ENCODE measurements around the gene VWF. TPM values are rescaled to one million over a fixed set of nuclear protein-coding genes. Genes with fewer than 3 reads are reported as not detected.

VWF gene
- total and polyA plus RNA-seq, 2 of the 13 experiments (the other 11 are each of a cell fraction or from before 2014, with no cell fraction given) = 0.20 to 0.25 TPM

DNA sequence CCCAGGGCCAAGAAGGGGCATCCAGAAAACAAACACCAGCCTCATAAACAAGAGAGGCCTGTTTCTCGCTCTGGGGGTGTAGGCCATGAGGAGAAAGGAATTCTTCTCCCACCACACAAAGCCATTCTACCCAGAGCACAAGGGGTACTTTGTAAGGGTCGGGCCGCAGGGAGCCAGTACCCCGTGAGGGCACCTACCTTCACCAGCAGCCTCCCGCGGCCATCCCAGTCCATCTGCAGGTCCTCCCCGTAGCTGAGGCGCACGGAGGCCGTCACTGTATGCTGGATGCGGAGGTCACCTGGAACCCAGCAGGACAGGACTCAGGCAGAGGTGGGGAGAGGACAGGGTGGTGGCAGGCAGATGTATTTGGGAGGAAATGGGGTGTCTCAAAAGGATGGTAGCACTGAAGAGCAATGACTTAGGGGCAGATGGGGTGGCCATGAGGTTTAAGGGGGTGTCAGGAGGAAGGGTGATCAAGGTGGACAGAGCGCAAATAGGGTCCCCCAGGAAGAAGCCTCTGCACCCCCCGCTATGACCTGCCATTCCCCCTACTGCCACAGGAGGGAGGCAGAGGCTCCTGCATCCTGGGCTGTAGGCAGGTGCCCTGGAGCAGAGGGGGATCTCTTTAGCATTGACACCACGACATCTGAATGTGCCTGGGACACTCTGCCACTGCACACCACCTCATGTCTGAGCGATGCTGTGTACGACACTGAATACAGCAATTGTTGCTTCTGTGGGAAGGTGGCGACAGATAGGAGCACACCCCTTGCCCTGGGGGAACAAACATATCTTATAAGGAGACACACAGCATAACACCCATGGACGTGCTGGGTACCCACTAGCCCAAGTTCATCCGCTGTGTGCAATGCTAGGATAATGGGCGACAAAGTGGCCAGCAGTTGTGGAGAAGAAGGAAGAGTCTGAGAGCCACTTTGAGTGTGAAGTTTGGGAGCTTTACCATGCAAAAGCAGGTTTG lies 61.4 kb downstream of the VWF start (continued):
- TF ChIP-seq, protein P1, sequence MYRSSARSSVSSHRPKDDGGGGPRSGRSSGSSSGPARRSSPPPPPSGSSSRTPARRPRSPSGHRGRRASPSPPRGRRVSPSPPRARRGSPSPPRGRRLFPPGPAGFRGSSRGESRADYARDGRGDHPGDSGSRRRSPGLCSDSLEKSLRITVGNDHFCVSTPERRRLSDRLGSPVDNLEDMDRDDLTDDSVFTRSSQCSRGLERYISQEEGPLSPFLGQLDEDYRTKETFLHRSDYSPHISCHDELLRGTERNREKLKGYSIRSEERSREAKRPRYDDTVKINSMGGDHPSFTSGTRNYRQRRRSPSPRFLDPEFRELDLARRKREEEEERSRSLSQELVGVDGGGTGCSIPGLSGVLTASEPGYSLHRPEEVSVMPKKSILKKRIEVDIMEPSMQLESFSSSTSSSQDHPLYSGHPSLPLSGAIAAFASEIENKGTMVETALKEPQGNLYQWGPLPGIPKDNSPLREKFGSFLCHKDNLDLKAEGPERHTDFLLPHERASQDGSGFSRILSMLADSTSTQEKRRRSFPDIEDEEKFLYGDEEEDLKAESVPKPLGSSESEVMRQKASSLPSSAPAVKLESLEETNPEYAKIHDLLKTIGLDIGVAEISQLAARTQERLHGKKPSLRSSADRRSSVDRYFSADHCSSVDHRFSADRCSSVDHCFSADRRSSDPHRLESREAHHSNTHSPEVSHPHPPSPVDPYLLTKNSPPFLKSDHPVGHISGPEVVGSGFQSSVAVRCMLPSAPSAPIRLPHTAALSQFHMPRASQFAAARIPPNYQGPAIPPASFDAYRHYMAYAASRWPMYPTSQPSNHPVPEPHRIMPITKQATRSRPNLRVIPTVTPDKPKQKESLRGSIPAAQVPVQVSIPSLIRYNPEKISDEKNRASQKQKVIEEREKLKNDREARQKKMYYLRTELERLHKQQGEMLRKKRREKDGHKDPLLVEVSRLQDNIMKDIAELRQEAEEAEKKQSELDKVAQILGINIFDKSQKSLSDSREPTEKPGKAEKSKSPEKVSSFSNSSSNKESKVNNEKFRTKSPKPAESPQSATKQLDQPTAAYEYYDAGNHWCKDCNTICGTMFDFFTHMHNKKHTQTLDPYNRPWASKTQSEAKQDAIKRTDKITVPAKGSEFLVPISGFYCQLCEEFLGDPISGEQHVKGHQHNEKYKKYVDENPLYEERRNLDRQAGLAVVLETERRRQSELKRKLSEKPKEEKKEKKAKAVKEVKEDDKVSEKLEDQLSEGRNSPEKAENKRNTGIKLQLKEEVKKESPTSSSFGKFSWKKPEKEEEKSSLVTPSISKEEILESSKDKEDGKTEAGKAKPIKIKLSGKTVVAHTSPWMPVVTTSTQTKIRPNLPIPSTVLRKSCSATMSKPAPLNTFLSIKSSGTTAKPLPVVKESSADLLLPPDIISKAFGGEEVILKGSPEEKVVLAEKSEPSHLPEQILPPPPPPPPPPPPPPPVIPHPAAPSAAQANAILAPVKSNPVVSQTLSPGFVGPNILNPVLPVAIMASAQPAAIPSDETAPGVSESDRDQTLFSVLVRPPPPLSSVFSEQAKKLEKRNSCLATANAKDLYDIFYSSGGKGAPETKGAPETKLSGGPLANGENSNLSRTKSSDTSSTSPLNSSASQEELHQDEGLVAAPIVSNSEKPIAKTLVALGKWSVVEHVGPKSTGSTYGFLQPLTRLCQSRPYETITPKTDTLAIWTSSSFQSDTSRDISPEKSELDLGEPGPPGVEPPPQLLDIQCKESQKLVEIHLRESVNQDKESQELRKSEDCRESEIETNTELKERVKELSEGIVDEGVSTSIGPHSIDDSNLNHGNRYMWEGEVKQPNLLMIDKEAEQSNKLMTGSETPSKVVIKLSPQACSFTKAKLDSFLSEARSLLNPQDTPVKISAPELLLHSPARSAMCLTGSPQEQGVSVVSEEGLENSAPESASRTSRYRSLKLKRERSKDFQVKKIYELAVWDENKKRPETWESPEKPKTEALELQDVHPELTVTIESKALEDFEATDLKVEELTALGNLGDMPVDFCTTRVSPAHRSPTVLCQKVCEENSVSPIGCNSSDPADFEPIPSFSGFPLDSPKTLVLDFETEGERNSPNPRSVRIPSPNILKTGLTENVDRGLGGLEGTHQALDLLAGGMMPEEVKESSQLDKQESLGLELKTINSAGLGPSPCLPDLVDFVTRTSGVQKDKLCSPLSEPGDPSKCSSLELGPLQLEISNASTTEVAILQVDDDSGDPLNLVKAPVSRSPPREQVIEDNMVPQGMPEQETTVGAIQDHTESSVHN (CRISPR knock-in tag; IDR thresholded peaks at IDR 0.05) = no peak
- TF ChIP-seq HES4 (CRISPR knock-in tag; IDR thresholded peaks at IDR 0.05; ENCODE audit: borderline replicate concordance) (no peak), ZNF468 (CRISPR knock-in tag; IDR thresholded peaks at IDR 0.05) (0 out of 2 replicates have a peak, but pooled peaks have one; percentile 33), ZNF33B (CRISPR knock-in tag; IDR thresholded peaks at IDR 0.05) (no peak), YY1 (IDR thresholded peaks at IDR 0.05; ENCODE audit: insufficient read depth, insufficient replicate concordance, low read depth, low read length) (no peak), SMC3 (IDR thresholded peaks at IDR 0.05; ENCODE audit: low read length) (peak; percentile 89), HIVEP1 (CRISPR knock-in tag; IDR thresholded peaks at IDR 0.05) (no peak), SRSF9 (IDR thresholded peaks at IDR 0.05; ENCODE audit: borderline replicate concordance, insufficient read depth, low read depth, low read length, poor library complexity, severe bottlenecking) (no peak)
- TF ChIP-seq, protein P2, sequence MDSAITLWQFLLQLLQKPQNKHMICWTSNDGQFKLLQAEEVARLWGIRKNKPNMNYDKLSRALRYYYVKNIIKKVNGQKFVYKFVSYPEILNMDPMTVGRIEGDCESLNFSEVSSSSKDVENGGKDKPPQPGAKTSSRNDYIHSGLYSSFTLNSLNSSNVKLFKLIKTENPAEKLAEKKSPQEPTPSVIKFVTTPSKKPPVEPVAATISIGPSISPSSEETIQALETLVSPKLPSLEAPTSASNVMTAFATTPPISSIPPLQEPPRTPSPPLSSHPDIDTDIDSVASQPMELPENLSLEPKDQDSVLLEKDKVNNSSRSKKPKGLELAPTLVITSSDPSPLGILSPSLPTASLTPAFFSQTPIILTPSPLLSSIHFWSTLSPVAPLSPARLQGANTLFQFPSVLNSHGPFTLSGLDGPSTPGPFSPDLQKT (CRISPR knock-in tag; IDR thresholded peaks at IDR 0.05; ENCODE audit: borderline replicate concordance) = no peak
- TF ChIP-seq, protein P3, sequence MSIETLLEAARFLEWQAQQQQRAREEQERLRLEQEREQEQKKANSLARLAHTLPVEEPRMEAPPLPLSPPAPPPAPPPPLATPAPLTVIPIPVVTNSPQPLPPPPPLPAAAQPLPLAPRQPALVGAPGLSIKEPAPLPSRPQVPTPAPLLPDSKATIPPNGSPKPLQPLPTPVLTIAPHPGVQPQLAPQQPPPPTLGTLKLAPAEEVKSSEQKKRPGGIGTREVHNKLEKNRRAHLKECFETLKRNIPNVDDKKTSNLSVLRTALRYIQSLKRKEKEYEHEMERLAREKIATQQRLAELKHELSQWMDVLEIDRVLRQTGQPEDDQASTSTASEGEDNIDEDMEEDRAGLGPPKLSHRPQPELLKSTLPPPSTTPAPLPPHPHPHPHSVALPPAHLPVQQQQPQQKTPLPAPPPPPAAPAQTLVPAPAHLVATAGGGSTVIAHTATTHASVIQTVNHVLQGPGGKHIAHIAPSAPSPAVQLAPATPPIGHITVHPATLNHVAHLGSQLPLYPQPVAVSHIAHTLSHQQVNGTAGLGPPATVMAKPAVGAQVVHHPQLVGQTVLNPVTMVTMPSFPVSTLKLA (IDR thresholded peaks at IDR 0.05) = no peak
- TF ChIP-seq, protein P4, sequence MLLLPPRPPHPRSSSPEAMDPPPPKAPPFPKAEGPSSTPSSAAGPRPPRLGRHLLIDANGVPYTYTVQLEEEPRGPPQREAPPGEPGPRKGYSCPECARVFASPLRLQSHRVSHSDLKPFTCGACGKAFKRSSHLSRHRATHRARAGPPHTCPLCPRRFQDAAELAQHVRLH (CRISPR knock-in tag; IDR thresholded peaks at IDR 0.05; ENCODE audit: borderline replicate concordance, low read depth) = no peak
- TF ChIP-seq, protein P5, sequence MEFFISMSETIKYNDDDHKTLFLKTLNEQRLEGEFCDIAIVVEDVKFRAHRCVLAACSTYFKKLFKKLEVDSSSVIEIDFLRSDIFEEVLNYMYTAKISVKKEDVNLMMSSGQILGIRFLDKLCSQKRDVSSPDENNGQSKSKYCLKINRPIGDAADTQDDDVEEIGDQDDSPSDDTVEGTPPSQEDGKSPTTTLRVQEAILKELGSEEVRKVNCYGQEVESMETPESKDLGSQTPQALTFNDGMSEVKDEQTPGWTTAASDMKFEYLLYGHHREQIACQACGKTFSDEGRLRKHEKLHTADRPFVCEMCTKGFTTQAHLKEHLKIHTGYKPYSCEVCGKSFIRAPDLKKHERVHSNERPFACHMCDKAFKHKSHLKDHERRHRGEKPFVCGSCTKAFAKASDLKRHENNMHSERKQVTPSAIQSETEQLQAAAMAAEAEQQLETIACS (CRISPR knock-in tag; IDR thresholded peaks at IDR 0.05) = no peak

All from HepG2 (cell line).